Prostate gland (tissue), 2 donors: ENCODE data around the gene MAFF. TPM values are rescaled to one million over a fixed set of nuclear protein-coding genes. Genes with fewer than 3 reads are reported as not detected.

ENCODE experiments used
- DNase-seq: peaks from one replicate; pipeline ENCODE4 v3.0.0-alpha.2; 2019; ENCODE audit warnings: low spot score
- H3K27ac ChIP-seq, 2 donors: fragments of 200-600 bp; sonication (generic); 2 replicates each; pipeline ENCODE4 v1.5.1; 2017 to 2019
- H3K27me3 ChIP-seq: fragments of 200-600 bp; sonication (generic); replicated peaks from 2 replicates; pipeline ENCODE4 v1.5.1; 2019; ENCODE audit not compliant: insufficient read depth
- H3K36me3 ChIP-seq, 2 donors: fragments of 200-600 bp; sonication (generic); 1 replicate in 1 of 2; 2 replicates in 1 of 2; pipeline versions ENCODE4 v1.5.1 to v1.8.1; 2017 to 2019
- H3K4me1 ChIP-seq: fragments of 200-600 bp; sonication (generic); replicated peaks from 2 replicates; pipeline ENCODE4 v1.5.1; 2019
- H3K4me3 ChIP-seq, 2 donors: fragments of 200-600 bp; sonication (generic); 2 replicates each; pipeline ENCODE4 v1.5.1; 2017 to 2019
- H3K9me3 ChIP-seq: fragments of 200-600 bp; sonication (generic); 2 replicates; pipeline ENCODE4 v1.5.1; 2017
- POLR2A ChIP-seq: fragments of 450-650 bp; IDR thresholded peaks from one replicate; pipeline ENCODE4 v1.6.1; 2016; ENCODE audit warnings: antibody characterized with exemption, mild to moderate bottlenecking
- POLR2AphosphoS5 ChIP-seq: sonication (generic); formaldehyde crosslinking; IDR thresholded peaks from one replicate; pipeline ENCODE4 v1.6.1; 2017; ENCODE audit warnings: antibody characterized with exemption
- whole genome bisulfite sequencing: methylation state at CpG from one replicate; pipeline ENCODE4 v1.1.5; 2018; 5-methylcytosine and 5-hydroxymethylcytosine counted together
- intact Hi-C: fragments of 100-400 bp; cut with DNase I; formaldehyde crosslinking; loops from one replicate; pipeline ENCODE4 v1.14.2; 2022
- total RNA-seq, 2 donors: library from RNA; depleted of rRNA; stranded (reverse); fragments of >200 nt; gene quantifications; one replicate each; pipeline ENCODE4 v1.1.0, GENCODE V29; 2016
- TF ChIP-seq, protein P1 (sequence below), 4 experiments: fragments of 200-600 bp in 2 of 4; fragments of 450-650 bp in 2 of 4; sonication (generic) in 2 of 4; IDR thresholded peaks; 1 replicate in 3 of 4; 2 replicates in 1 of 4; pipeline ENCODE4 v1.5.1; 2016 to 2019; ENCODE audit warnings: antibody characterized with exemption in 4 of 4, mild to moderate bottlenecking in 2 of 4, moderate library complexity in 2 of 4

MAFF gene
- total RNA-seq, 2 donors from 2014 or later = 23.6 to 26.0 TPM

DNA sequence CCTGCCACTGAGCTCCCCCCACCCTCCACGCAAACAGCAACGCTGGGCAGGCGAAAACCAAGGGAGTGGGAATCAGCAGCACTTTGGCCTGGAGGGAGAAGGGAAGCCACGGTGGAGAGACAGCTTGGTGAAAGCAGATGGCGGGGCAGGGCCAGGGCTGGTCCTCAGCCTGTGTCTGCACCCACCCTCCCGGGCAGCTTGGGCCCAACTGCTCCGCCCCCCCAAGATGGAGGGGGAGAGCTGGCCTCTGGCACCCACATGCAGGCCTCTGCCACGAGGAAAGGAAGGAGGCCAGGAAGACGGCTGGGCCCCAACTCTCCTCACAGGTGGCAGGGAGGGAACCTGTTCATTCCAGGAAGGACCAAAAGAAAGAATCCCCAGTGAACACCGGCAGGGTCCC, 17.8 kb downstream of the MAFF start:
- Histone ChIP-seq H3K36me3 (peaks cover 0 to 5% of the 10 kb centered on the region in 2 donors), H3K27me3 (no peaks in the 10 kb centered on the region), H3K4me1 (no peaks in the 10 kb centered on the region), H3K27ac (peak overlapping the region; percentile 73 to 83), H3K4me3 (no peak overlapping the region), H3K9me3 (no peaks in the 10 kb centered on the region)
- TF ChIP-seq, protein P1, sequence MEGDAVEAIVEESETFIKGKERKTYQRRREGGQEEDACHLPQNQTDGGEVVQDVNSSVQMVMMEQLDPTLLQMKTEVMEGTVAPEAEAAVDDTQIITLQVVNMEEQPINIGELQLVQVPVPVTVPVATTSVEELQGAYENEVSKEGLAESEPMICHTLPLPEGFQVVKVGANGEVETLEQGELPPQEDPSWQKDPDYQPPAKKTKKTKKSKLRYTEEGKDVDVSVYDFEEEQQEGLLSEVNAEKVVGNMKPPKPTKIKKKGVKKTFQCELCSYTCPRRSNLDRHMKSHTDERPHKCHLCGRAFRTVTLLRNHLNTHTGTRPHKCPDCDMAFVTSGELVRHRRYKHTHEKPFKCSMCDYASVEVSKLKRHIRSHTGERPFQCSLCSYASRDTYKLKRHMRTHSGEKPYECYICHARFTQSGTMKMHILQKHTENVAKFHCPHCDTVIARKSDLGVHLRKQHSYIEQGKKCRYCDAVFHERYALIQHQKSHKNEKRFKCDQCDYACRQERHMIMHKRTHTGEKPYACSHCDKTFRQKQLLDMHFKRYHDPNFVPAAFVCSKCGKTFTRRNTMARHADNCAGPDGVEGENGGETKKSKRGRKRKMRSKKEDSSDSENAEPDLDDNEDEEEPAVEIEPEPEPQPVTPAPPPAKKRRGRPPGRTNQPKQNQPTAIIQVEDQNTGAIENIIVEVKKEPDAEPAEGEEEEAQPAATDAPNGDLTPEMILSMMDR (IDR thresholded peaks at IDR 0.05) = no peak
- intact Hi-C loops = loop anchor here (10.0 kb wide), 1 partner anchor 105 kb away; the partner anchor contains the start of gene BAIAP2L2
- no peak for DNase-seq
- 58% methylated on average over 10 of the region's 10 CpGs for WGBS

DNA sequence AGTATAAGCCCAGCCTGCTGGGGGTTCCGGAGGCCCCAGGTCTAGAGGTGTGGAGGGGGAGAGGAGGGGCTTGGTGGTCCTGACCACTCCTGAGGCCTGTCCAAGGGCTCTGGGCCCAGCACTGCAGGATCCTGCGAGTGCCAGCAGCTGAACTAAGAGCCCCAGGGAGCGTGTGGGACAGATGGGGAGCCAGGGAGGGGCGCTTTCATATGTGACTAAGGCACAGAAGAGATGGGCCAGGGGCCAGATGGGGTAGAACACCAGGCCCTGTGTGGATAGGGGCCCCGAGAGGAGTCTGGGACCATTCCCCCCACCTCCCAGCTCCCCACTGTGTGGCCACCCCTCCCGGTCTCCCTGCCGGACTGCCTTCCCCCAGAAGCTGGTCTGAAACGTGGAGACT, 18.4 kb downstream of the MAFF start:
- no peaks in the 10 kb centered on the region for H3K27me3 ChIP-seq
- H3K4me3 ChIP-seq = no peak overlapping the region
- peak overlapping the region; percentile 73 to 83 for H3K27ac ChIP-seq
- H3K4me1 ChIP-seq = no peaks in the 10 kb centered on the region
- intact Hi-C loops = loop anchor here (10.0 kb wide), 1 partner anchor 105 kb away; the partner anchor contains the start of gene BAIAP2L2
- H3K36me3 ChIP-seq = peaks cover 0 to 10% of the 10 kb centered on the region in 2 donors
- TF ChIP-seq, protein P1 (IDR thresholded peaks at IDR 0.05) = no peak
- no peak for TF ChIP-seq POLR2AphosphoS5
- no peak for TF ChIP-seq POLR2A
- 56% methylated on average over 8 of the region's 8 CpGs for WGBS
- DNase-seq = no peak
- no peaks in the 10 kb centered on the region for H3K9me3 ChIP-seq

DNA sequence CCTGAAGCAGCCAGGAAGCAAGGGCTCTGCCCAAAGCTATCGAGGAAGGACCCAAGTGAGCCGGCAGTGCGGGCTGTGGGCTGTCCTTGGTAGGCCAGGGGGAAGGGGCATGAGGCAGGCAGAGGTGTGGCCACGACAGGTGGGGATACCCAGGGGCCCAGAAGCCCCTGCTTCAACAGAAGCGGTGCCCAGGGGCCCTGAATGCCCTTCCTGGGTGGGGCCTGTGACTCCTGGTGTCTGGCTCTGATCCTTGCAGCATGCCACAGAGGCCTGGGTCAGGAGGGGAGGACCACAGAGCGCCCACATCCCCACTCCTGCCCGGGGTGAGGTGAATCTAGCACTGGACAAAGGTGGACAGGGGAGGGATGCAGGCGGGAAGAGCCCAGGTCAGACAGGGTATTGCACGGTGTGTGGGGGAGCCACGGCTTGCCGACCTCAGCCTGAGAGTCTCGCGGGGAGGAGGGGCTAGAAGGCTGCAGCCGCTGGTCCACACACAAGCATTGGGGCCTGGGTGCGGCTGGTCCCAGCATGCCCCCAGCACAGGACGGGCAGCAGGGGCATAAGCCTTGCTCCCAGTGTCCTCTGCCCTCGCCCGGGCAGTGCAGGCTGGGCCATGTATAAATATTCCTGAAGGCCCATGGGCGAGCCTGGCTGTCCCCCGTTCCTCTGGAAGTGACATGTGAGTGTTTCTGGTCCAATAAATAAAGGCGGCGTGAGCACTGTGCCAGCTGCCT, 19.0 kb downstream of the MAFF start:
- Histone ChIP-seq H3K9me3 (no peaks in the 10 kb centered on the region), H3K27ac (peak overlapping the region; percentile 73 to 83), H3K4me1 (no peaks in the 10 kb centered on the region), H3K4me3 (no peak overlapping the region), H3K36me3 (peaks cover 0 to 11% of the 10 kb centered on the region in 2 donors), H3K27me3 (no peaks in the 10 kb centered on the region)
- WGBS = 86% methylated on average over 22 of the region's 22 CpGs
- intact Hi-C loops = loop anchor here (10.0 kb wide), 1 partner anchor 106 kb away; the partner anchor contains the start of gene BAIAP2L2
- no peak for DNase-seq
- TF ChIP-seq POLR2A (no peak), POLR2AphosphoS5 (no peak)
- TF ChIP-seq, protein P1 (IDR thresholded peaks at IDR 0.05) = no peak

DNA sequence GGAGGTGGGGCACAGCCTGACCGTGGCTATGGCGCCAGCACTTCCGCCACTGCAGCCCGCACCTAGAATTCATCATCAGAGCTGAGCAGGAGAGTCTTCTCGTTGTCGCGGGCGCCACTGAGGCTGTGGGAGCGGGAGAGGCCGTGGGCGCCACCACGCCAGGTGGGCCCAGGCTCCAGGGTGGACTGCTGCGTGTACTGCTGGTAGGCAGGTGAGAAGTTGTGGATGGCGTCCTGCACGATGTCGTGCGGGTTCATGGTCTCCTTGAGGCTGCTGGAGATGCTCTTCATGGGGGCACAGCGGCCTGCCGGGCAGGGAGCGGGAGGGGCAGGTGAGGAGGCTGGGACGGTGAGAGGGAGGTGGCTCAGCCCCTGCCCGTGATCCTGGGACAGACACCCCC, 19.6 kb downstream of the MAFF start:
- WGBS = 94% methylated on average over 22 of the region's 22 CpGs
- Histone ChIP-seq H3K36me3 (peaks cover 0 to 11% of the 10 kb centered on the region in 2 donors), H3K9me3 (no peaks in the 10 kb centered on the region), H3K4me1 (no peaks in the 10 kb centered on the region), H3K4me3 (no peak overlapping the region), H3K27ac (no peak overlapping the region), H3K27me3 (no peaks in the 10 kb centered on the region)
- no peak for DNase-seq
- intact Hi-C loops = loop anchor here (10.0 kb wide), 1 partner anchor 107 kb away; the partner anchor contains the start of gene BAIAP2L2
- TF ChIP-seq POLR2A = no peak
- no peak for TF ChIP-seq POLR2AphosphoS5
- TF ChIP-seq, protein P1 (IDR thresholded peaks at IDR 0.05) = no peak
